ENCODE data around the gene TTLL5.

GRCh38 chr14:75649773-75650172 is 11.3 kb upstream of the TTLL5 start:
- TF ChIP-seq CTCF (IDR thresholded peaks at IDR 0.05) (no peak), POLR2A (IDR thresholded peaks at IDR 0.05) (no peak)

All from tibial nerve (tissue), 3 donors.